GM19238 (cell line): Measurements from ENCODE around the gene ADAMTSL3.

Experiments used
- DNase-seq: peaks from one replicate; pipeline ENCODE4 v3.0.0; 2011; ENCODE audit warnings: low spot score; ENCODE audit not compliant: insufficient read length

ADAMTSL3 gene

DNA sequence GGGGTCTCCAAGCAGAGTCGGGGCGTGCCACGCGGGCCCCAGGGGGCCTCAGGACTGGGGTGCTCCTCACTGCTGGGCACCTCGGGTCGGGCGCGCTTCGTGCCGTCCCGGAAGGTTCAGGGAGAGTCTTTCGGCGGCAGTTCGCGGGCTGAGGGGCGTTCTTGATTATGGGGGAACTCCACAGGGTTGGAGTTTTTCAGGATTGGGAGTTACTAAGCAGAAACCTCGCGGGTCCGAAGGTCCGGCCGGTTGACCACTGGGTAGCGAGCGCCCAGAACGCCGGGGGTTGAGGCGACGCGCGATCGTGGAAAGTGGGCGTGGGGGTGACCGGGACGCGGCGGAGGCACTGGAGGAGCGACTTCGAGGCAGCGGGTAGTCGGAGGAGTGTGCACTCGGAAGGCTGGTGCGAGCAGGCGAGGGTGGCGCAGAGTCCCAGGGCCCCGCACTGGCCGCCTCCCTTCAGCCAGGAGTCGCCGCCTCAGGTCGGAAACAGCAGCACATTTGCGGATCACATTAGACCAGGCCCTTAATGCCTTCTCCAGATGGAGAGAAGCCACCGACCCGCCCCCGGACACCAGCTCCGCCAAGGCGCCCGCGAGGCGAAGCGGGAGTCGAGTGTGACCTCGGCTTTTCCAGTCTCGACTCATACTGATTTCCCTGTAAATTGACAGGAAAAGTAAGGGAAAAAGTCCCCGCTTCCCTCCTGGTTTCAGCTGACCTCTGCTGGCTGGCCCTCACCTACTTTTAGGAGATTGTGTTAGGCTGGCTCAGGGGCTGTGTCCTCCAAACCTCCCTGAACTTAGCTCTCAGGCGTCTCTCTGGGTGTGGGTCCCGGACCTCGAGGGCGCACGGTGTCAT is 685 bp downstream of the ADAMTSL3 start:
- no peak for DNase-seq

DNA sequence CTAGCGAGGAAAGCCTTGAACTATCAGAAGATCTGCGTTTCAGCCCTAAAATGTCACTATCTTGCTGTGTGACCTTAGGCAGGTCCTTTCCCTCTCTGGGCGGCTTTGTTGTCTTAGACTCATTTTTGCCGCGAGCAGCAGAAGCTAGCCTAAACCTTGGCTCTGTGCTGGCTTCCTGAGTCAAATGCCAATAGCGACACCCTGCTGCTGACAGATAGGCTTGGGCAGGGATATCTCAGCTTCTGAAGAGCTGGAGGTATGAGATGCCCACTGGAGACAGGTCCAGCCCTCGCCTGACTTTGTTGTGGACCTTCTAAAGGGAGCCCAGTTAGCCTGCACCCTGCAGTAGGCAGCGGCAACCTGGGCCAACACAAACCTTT is 1.3 kb downstream of the ADAMTSL3 start:
- DNase-seq, result no peak

DNA sequence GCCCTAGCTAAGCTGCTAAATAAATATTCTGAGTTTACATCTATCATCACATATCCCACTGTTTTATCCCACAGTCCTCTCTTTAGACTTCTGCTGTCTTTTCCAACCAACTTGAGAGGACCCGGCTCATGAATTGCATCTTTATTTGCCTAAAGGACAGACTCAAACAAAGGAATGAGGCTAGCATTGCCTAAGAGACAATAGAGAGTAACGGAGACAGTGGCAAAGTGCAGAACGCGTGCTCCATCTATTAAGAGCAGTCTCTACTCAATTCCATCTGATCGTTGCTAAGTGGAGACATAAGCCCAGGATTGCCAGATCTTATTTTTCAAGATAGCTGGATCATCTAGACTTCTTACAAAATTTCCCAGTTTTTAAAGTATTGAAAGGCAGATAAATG is 2.3 kb downstream of the ADAMTSL3 start:
- DNase-seq, result no peak

DNA sequence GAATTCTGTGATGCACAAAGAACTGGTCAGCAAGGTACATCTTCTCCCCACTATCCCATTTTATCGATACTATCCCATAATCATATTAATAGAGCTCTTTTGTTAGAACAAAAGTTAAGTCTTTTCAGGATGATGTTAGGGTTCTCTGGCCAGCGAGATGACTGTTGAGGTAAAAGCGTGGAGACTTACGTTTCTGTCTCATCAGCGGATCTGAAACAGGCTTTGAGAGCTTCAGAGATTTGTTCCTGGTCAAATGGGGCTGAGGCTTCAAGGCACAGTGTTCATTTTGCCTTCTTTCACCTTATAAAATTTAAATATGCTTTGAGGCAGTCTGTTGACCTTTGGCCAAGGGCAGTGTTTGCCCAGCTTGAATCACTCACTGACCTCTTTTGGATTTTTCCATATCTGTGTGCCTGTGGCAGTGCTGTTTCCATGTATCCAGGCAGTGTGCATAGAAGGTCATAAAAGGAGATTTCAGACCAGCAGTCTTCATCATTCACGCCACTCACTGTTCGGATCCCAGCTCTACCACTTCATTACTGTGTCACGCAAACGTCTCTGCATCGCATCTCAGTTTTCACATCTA is 3.1 kb downstream of the ADAMTSL3 start:
- no peak for DNase-seq

DNA sequence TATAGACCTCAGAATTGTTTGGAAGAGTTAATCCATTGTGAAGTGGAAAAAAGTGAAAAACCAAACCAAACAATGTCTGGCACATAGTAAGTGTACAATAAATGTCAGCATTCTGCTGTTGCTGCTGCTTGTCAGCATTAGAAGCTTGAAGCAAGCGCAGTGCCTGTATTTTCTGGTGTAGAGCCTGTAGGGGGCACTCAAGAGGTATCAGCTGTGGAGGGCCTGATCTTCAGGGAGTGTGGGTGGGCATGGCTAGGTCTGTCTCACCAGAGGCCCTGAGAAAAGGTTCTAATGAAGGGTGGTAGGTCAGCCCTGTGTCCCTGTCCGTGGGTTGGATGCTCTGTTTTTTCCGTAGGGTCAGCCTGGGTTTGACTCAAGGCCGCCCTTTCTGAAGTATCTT is 3.6 kb downstream of the ADAMTSL3 start:
- no peak for DNase-seq

DNA sequence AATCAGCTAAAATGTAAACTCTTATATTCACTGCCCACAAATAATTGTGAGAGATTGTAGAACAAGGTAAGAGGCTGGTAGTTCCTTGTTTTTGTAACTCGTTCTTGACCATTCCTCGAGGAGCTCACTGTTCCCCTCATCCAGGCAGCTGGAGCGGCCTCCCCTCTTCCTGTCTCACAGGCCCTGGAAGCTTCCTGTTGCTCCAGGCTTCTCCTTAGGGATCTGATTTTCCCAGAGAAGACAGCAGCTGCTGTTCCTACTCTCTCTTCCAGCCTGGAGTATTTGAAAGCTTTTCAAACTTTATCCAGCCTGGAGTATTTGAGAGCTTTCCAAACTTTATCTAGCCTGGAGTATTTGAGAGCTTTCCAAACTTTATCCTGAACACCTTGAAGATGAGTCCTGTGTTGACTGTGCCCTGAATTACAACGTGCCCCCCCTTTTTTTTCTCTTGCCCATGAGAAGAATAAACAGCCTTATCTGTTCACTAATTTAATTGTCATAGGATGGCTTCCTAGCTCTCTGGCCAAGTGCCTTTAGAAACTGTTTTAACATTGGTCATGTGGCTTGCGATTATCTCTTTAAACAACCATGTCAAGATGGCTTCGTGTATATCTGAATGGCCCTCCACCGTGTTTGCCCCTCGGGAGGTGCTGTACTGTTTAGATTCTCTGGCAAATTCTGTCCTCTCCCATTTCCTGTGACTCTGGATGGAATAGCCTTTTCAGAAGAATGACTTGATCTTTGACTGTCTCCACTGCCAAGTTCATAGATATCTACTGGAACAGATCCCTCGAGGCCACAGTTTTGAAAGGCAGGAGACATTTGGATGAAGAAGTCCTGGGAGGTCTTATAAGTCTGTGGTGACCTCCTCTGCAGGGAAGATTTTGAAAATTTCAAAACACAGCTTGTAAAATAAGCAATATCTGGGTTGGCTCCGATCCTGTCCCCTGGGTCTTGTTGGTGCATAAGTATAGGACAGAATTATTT is 4.8 kb downstream of the ADAMTSL3 start:
- DNase-seq, result no peak

DNA sequence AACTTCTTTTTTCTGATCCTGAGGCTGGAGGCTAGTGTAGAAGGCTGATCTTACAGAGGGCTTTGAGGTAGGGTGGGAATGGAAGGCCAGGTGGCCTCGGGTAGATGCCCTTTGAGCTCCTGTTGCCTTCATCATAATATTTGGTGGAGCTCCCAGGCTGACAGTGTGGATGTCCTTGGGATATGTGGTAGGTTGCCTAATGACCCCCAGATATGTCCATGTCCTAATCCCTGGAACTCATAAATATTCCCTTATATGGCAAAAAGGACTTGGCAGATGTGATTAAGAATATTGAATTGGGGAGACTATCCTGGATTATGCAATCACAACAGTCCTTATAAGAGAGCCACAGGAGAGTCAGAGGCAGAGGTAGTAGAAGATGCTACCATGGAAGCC is 5.5 kb downstream of the ADAMTSL3 start:
- no peak for DNase-seq

DNA sequence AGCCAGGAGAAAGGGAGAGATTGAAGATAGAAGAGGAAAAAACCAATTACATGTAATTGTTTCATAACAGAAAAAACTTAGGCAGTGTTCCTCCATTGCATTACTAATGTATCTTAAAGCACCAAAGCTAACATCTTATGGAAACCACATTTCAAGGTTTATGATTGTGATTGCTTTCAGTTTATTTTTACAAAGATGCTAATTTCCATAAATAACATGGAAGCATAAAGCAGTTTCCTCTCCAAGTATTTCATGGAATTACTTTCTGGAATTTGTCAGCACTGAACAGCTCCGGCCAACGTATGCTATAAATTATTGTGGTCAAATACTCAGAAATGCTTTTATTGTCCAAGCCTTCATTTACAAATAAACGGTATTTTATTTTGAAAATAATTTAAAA is 11.6 kb downstream of the ADAMTSL3 start:
- no peak for DNase-seq

DNA sequence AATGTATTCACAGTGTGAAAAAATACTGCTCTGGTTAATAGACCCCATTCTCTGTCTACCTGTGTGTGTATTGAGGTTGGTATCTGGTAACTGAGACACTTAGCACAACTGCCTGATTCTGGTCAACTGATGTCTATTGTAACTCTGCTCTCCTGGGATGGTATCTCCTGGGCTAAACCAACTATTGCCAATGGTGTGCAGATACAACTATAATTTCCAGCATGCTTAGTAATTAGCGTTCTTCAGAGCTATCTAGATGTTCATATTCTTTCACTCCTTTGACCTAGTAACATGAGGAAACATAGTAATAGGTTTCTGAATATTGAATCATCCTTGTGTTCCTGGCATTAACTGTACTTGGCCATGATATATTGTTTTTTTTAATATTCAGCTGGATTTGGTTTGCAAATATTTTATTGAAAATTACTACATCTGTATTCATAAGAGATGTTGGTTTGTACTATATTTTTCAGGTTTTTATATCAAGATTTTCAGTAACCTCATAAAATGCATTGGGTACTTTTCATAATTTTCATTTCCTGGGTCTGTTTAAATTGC is 16.8 kb downstream of the ADAMTSL3 start:
- DNase-seq, result no peak

DNA sequence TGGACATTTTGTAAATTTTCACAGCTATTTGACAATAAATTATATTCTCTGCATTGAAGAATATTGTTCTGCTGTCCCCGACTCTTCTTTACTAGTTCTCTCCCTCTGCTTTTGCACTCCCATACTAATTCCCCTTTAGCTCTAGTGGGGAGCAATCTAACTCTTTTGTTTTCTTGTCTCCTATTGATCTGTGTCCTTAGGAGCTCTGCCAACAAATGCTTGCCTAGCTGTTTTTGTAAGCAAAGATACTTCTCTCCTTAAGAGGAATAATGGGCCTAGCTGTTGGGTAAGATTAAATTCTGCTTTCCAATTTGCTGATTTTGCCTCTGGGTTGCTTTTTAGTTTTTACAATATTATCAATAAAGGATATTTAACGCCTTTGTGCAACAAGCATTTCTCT is 17.7 kb downstream of the ADAMTSL3 start:
- DNase-seq, result no peak

DNA sequence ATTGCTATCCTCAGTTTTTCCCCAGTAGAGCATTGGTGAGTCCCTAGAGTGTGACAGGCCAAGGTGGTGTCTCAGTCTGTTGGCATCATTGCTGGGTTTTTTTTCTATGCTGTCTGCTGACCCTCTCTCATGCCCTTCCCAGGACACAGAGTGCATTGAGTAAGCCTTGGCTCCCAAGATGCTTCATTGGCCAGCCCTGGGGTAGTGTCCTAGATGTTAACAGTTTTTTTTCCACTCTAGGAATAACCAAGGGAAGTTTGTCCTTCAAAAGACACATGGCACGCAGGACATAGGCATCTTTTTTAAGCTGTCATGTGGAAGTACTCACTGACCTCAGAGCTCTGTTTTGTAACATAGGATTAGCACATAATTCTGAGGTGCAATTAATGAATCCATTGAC is 19.5 kb downstream of the ADAMTSL3 start:
- no peak for DNase-seq

DNA sequence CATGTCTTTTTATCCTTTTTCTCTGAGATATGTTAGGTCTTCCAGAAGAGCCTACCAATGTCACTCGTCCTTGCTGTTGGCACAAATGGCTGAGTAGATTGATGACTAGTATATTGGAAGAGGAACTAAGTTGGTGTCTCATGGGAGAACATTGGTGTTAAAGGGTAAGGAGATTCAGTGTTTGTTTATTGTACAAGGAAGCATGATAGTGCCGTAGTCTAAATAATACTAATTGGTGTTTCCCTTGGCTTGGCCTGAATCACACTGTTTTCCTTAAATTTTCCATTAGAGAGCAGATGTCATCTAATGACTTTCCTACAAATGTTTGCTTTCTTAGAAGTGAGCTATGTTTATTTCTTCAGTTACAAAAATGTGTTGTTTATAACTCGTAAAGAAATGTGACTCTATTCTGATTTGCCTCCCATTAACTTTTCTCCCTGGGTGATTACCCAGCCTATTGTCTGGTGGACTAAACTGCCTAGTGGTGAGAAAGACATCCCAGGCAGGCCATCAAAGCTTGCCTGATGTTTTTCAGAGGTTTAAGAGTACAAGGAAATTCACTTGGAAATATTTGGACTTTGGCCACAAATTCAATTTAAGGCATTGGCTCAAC is 28.7 kb downstream of the ADAMTSL3 start:
- no peak for DNase-seq

DNA sequence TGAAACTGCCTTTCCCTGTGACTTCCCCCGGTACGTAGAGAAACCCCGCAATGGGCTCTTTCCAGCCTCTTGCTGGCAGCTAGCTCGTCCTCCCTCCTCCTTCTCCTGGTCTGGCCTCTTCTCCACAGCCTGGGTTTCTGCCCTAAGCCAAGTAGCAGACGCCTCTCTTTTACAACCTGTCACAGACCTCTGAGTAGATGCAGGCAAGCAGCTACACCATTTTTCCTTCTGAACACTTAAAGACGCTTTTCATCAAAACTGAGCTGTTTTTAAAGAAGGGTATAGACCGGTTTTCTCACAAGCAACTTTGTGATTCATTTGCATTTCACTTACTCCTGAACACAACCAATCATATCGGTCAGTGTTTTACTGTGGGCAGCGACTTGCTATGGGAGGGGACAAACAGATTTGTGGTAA is 32.0 kb downstream of the ADAMTSL3 start:
- DNase-seq, result no peak

DNA sequence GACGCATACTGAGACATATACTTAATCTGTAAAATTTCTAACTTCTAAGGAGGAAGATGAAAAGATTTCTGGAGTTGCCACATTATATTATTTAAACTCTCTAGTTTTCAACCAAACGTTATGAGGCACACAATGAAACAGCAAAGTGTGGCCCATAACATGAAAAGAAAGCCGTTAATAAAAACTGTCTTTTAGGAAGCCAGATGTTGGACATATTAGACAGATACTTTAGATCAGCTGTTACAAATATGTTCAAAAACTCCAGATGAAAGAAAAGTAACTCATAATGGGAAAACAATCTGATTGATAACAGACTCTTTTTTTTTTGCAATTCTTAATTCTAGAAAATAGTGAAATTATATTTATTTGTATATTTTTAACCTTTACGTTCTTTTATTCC is 34.3 kb downstream of the ADAMTSL3 start:
- DNase-seq, result no peak

DNA sequence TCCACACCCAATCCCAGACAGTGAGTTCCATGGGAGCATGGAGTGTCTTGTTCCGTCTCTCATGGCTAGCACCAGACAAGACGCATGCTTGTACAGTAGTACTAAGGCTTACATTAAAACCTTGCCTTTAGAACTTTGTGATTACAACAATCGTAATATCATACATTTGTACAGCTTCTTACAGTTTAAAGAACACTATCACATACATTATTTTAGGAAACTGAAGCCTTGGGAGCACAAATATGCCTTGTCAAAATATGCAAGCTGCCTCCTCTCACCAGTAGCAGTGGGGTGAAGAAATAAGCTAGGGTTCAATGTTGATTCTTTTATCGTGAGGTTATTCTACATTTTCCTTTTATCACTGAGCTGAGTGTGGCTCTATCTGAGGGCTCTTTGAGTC is 36.8 kb downstream of the ADAMTSL3 start:
- DNase-seq, result no peak

DNA sequence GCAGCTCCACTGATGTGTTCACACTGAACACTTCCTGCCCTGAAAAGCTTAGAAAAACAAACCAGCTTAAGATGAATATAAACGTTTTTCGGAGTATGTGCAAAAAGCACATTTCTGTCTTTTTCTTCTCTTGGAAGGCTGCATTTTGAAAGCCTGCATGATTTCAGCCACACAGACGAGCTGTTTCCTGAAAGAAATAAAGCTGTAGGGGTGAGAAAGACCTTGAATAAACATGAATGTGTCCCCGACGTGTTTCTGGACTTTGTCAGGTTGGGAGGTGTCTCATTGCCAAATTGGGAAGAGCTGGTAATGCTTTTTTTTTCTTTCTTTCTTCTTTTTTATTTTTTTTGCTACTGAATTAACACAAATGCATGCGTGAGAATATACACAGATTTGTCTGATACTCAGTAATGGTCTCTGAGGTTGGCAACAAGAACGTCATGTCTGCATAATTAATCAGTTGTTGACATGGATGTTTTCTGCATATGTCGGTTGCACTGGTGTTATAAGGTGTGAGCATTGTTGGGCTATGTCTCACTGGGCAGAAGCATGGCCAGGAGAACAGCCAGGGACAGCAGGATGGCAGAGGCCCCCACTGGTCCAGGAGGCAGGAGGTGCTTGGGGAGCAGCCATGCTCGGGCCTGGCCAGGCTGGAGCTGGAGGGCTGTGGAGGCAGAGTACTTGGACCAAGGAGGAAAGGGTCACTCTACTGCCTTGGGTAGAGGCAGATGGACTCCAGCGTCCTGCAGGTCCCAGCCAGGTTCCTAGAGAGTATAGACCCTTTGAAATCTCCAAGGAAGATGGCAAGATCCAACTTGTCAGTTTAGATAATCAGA is 39.0 kb downstream of the ADAMTSL3 start:
- no peak for DNase-seq

DNA sequence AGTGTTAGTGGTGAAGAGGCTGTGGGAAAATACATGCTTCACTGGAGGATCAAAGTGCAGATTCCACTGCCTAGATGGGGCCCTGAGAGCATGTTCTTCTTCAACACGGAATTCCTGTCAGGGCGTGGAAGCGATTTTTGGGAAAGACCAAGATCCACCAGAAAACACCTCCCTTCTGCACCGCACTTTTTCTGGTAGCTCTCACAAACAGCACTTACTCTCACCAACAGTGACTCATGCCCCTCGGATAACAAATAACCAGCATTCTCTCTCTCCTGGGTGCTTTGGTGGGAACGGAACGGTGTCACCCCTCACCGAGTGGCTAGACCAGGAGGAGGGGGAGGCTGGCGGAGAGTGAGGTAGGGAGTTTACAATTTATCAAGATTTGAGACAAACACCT is 40.1 kb downstream of the ADAMTSL3 start:
- no peak for DNase-seq

DNA sequence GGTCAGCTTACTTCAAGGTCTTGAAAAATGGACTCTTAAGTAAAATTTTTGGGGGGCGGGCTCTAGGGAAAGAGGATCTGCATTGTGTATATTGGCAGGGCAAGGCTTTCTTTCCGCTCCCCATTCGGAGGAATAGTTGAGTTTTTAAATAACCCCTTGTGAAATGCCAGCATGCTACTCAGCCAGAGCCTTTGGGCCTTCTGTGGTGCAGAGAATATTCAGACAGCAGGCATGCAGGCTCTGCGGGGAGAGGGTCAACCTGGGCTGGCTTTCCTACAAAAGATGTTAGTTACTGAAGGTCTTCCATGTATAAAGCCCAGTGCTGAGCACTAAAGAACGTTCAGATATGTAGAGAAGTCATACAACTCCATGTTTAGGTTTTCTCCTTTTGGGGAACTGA is 40.6 kb downstream of the ADAMTSL3 start:
- DNase-seq, result no peak

DNA sequence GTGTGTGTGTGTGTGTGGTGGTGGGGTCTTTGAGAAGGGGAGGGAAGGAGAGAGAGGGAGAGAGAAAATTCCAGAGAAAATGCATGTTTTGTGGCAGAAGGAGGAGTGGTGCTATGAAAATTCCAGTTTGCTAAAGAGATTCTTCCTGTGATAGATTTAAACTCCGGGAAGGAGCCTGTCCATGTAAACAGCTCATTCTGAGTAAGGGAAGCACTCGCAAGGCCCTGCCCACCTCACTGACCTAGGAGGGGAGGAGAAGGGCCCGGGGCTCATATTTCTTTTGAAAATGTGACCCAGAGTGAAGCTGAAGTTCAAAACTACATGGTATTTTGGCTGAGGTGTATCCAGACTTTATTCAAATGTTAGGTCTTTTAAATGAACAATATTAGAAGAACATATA is 41.3 kb downstream of the ADAMTSL3 start:
- no peak for DNase-seq

DNA sequence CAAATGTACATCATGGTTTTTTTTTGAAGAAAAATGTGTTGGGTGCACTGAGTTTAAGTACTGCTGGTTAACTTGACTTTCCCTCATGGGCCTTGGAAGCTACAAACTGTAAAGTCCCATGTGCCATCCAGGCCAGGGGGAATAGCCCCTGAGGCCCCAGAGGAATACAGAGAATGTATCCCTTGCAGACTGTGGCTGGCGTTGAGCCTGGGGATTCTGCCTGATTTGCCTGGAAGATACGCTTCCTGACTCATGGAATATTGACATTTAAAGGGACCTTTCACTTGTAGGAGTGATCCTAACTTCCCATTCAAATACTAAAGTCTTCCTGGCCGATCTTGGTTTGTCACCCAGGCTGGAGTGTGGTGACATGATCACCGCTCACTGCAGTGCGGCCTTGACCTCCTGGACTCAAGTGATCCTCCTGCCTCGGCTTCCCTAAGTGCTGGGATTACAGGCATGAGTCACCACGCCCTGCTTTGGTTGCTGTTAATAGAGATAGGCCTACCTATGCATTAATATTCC is 42.0 kb downstream of the ADAMTSL3 start:
- no peak for DNase-seq
